ENCODE results near the gene RPS10.

RPS10 gene

GRCh38 chr6:34445313-34445860 lies 19.5 kb upstream of the RPS10 start:
- TF ChIP-seq ZNF70 (CRISPR knock-in tag; IDR thresholded peaks at IDR 0.05): no peak
- TF ChIP-seq POU6F1 (CRISPR knock-in tag; IDR thresholded peaks at IDR 0.05; ENCODE audit: borderline replicate concordance, low read depth): no peak
- TF ChIP-seq BACH2 (CRISPR knock-in tag; IDR thresholded peaks at IDR 0.05; ENCODE audit: borderline replicate concordance): no peak
- no peak for ATAC-seq

- ATAC-seq: no peak
- no peak for TF ChIP-seq RARB (CRISPR knock-in tag; IDR thresholded peaks at IDR 0.05)
- TF ChIP-seq, protein P1, sequence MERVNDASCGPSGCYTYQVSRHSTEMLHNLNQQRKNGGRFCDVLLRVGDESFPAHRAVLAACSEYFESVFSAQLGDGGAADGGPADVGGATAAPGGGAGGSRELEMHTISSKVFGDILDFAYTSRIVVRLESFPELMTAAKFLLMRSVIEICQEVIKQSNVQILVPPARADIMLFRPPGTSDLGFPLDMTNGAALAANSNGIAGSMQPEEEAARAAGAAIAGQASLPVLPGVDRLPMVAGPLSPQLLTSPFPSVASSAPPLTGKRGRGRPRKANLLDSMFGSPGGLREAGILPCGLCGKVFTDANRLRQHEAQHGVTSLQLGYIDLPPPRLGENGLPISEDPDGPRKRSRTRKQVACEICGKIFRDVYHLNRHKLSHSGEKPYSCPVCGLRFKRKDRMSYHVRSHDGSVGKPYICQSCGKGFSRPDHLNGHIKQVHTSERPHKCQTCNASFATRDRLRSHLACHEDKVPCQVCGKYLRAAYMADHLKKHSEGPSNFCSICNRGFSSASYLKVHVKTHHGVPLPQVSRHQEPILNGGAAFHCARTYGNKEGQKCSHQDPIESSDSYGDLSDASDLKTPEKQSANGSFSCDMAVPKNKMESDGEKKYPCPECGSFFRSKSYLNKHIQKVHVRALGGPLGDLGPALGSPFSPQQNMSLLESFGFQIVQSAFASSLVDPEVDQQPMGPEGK (CRISPR knock-in tag; IDR thresholded peaks at IDR 0.05; ENCODE audit: borderline replicate concordance): no peak
- TF ChIP-seq ZFP3 (CRISPR knock-in tag; IDR thresholded peaks at IDR 0.05): no peak
- TF ChIP-seq OSR1 (CRISPR knock-in tag; IDR thresholded peaks at IDR 0.05): no peak
- TF ChIP-seq SNAI2 (CRISPR knock-in tag; IDR thresholded peaks at IDR 0.05): no peak
- TF ChIP-seq BACH2 (CRISPR knock-in tag; IDR thresholded peaks at IDR 0.05; ENCODE audit: borderline replicate concordance): no peak
- no peak for TF ChIP-seq TOX (CRISPR knock-in tag; IDR thresholded peaks at IDR 0.05; ENCODE audit: borderline replicate concordance)
- no peak for TF ChIP-seq GLIS3 (CRISPR knock-in tag; IDR thresholded peaks at IDR 0.05)
- TF ChIP-seq, protein P2, sequence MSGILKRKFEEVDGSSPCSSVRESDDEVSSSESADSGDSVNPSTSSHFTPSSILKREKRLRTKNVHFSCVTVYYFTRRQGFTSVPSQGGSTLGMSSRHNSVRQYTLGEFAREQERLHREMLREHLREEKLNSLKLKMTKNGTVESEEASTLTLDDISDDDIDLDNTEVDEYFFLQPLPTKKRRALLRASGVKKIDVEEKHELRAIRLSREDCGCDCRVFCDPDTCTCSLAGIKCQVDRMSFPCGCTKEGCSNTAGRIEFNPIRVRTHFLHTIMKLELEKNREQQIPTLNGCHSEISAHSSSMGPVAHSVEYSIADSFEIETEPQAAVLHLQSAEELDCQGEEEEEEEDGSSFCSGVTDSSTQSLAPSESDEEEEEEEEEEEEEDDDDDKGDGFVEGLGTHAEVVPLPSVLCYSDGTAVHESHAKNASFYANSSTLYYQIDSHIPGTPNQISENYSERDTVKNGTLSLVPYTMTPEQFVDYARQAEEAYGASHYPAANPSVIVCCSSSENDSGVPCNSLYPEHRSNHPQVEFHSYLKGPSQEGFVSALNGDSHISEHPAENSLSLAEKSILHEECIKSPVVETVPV (CRISPR knock-in tag; IDR thresholded peaks at IDR 0.05): no peak
- no peak for TF ChIP-seq CREB5 (CRISPR knock-in tag; IDR thresholded peaks at IDR 0.05; ENCODE audit: low read depth)
- TF ChIP-seq ISL1 (CRISPR knock-in tag; IDR thresholded peaks at IDR 0.05): no peak
- TF ChIP-seq POU6F1 (CRISPR knock-in tag; IDR thresholded peaks at IDR 0.05; ENCODE audit: borderline replicate concordance, low read depth): no peak
- no peak for TF ChIP-seq ZNF565 (CRISPR knock-in tag; conservative IDR thresholded peaks at IDR 0.05; ENCODE audit: low read depth)
- no peak for TF ChIP-seq ZNF70 (CRISPR knock-in tag; IDR thresholded peaks at IDR 0.05)
- TF ChIP-seq CSDC2 (CRISPR knock-in tag; IDR thresholded peaks at IDR 0.05): no peak
- no peak for TF ChIP-seq TCF4 (CRISPR knock-in tag; IDR thresholded peaks at IDR 0.05; ENCODE audit: borderline replicate concordance)
Observed at GRCh38 chr6:34441526-34441925, 15.7 kb upstream of the RPS10 start.

DNA sequence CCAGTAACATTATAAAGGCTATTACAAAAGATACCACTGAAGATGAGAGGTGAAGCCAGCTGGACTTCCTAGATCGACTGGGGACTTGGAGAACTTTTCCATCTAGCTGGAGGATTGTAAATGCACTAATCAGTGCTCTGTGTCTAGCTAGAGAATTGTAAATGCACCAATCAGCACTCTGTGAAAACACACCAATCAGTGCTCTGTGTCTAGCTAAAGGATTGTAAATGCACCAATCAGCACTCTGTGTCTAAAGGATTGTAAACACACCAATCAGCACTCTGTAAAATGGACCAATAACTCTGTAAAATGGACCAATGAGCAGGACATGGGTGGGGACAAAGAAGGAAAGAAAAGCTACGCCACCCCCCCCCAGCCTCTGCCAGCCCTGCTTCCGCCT lies 13.6 kb upstream of the RPS10 start:
- TF ChIP-seq TCF4 (CRISPR knock-in tag; IDR thresholded peaks at IDR 0.05; ENCODE audit: borderline replicate concordance) (no peak), ZC3H10 (CRISPR knock-in tag; IDR thresholded peaks at IDR 0.05) (no peak), TOX (CRISPR knock-in tag; IDR thresholded peaks at IDR 0.05; ENCODE audit: borderline replicate concordance) (no peak), ARNTL (CRISPR knock-in tag; IDR thresholded peaks at IDR 0.05; ENCODE audit: borderline replicate concordance, low read depth) (no peak), POU6F1 (CRISPR knock-in tag; IDR thresholded peaks at IDR 0.05; ENCODE audit: borderline replicate concordance, low read depth) (no peak), ZFP3 (CRISPR knock-in tag; IDR thresholded peaks at IDR 0.05) (no peak), ESRRG (CRISPR knock-in tag; IDR thresholded peaks at IDR 0.05) (no peak), CREB5 (CRISPR knock-in tag; IDR thresholded peaks at IDR 0.05; ENCODE audit: low read depth) (no peak), ZNF565 (CRISPR knock-in tag; conservative IDR thresholded peaks at IDR 0.05; ENCODE audit: low read depth) (no peak), ZNF8 (CRISPR knock-in tag; IDR thresholded peaks at IDR 0.05) (no peak), CSDC2 (CRISPR knock-in tag; IDR thresholded peaks at IDR 0.05) (no peak), OSR1 (CRISPR knock-in tag; IDR thresholded peaks at IDR 0.05) (no peak), ZNF70 (CRISPR knock-in tag; IDR thresholded peaks at IDR 0.05) (no peak), PPARA (CRISPR knock-in tag; IDR thresholded peaks at IDR 0.05; ENCODE audit: borderline replicate concordance) (no peak)
- TF ChIP-seq, protein P1 (CRISPR knock-in tag; IDR thresholded peaks at IDR 0.05; ENCODE audit: borderline replicate concordance): no peak
- TF ChIP-seq, protein P2 (CRISPR knock-in tag; IDR thresholded peaks at IDR 0.05): no peak
- no peak for ATAC-seq

All from SK-N-SH treated with all-trans-retinoic acid at 6 μM for 48 hours (cell line).